ENCODE measurements around the gene MARK2. TPM values are rescaled to one million over a fixed set of nuclear protein-coding genes. Genes with fewer than 3 reads are reported as not detected.

Gene MARK2
- total RNA-seq, 1 donor from 2014 or later = 11.8 TPM

GRCh38 chr11:63951779-63952536 lies 113.0 kb downstream of the MARK2 start:
- no peak for FAIRE-seq
- DNase-seq (ENCODE audit: low spot score in 2 of 2) = no peak

DNA sequence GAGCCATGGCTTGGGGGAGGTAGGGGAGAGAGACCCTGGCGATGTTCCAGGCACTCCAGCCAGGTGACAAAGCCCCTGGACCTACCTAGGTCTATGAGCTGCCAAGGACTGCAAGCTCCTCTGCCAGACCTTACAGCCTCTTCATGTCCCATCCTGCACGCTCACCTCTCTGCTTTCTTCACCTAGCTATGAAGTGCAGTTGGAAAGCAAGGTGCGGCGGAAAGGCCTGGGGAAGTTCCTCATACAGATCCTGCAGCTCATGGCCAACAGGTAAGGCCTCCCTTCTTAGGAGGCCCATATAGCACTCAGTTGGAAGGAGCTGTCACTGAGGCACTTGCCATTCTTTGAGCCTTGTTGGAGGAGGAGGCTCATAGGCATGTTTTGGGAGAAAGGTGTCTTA lies 113.7 kb downstream of the MARK2 start:
- DNase-seq (ENCODE audit: low spot score in 2 of 2) (no peak), FAIRE-seq (no peak)

DNA sequence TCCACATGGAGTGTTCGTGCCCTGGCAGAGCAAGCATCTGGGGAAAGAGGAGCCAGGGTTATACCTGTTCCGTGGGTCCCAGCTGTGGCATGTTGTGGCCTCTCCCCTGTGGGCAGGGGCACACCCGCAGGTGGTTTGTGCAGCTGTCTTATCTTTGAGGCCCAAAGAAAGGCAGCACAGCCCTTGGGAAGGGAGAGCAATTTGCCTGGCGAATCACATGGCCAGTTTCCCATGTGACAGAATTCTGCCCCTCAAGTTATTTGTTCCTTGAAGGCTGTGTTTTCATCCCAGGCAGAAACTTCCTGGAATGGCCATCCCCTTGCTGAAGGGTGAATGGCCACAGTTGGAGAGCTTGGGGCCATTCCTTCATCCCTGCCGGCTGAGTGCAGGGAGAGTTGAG lies 119.1 kb downstream of the MARK2 start:
- DNase-seq (ENCODE audit: low spot score in 2 of 2) (no peak), FAIRE-seq (no peak)

Small RNA genes lying within 50 kb of the gene (small RNA-seq; reads per million reads assigned to genes)
- gene AP006289.1 (not detected), gene RN7SL596P (not detected), gene RNU6-1306P (not detected)

Other genes starting within 250 kb of the MARK2 start
- 2.4 TPM for gene PLAAT3, start 224.7 kb upstream of the MARK2 start, total RNA-seq
- 21.6 TPM for gene ATL3, start 167.7 kb upstream of the MARK2 start, total RNA-seq
- 239 TPM for gene RTN3, start 157.6 kb upstream of the MARK2 start, total RNA-seq
- 55.8 TPM for gene ZFTA, start 70.3 kb upstream of the MARK2 start, total RNA-seq
- 13.0 TPM for gene SPINDOC, start 25.7 kb upstream of the MARK2 start, total RNA-seq
- 14.3 TPM for gene RCOR2, start 78.1 kb downstream of the MARK2 start, total RNA-seq
- 11.4 TPM for gene NAA40, start 99.9 kb downstream of the MARK2 start, total RNA-seq
- 238 TPM for gene COX8A, start 135.5 kb downstream of the MARK2 start, total RNA-seq
- gene OTUB1, start 147.3 kb downstream of the MARK2 start, total RNA-seq = 31.4 TPM
- gene FLRT1, start 196.8 kb downstream of the MARK2 start, total RNA-seq = 4.5 TPM